GM23338 (cell line): ENCODE results near the gene TYW5. TPM values are rescaled to one million over a fixed set of nuclear protein-coding genes. Genes with fewer than 3 reads are reported as not detected.

ENCODE experiments used
- ATAC-seq: fragments of 200-7000 bp; cut with Tn5 transposase; 3 replicates; pipeline ENCODE4 v1.9.1; 2020
- DNase-seq: peaks from one replicate; pipeline ENCODE4 v3.0.0-alpha.2; 2015; ENCODE audit warnings: low spot score
- H2AFZ ChIP-seq: fragments of 200-600 bp; sonication (generic); 2 replicates; pipeline ENCODE4 v1.8.0; 2016; ENCODE audit warnings: antibody characterized with exemption, mild to moderate bottlenecking, moderate library complexity
- H3F3A ChIP-seq: fragments of 200-600 bp; sonication (generic); replicated peaks from 2 replicates; pipeline ENCODE4 v1.8.0; 2017; ENCODE audit warnings: antibody characterized with exemption, mixed run types, low read depth
- H3K27ac ChIP-seq: fragments of 200-600 bp; sonication (generic); 2 replicates; pipeline ENCODE4 v1.6.1; 2016; ENCODE audit warnings: low read depth
- H3K27me3 ChIP-seq: fragments of 200-600 bp; sonication (generic); 2 replicates; pipeline ENCODE4 v1.8.0; 2016; ENCODE audit warnings: mild to moderate bottlenecking, mixed run types, moderate library complexity; ENCODE audit not compliant: insufficient read depth
- H3K36me3 ChIP-seq: fragments of 200-600 bp; sonication (generic); 2 replicates; pipeline ENCODE4 v1.8.0; 2016; ENCODE audit warnings: mild to moderate bottlenecking; ENCODE audit not compliant: insufficient read depth
- H3K4me1 ChIP-seq: fragments of 200-600 bp; sonication (generic); 2 replicates; pipeline ENCODE4 v1.8.0; 2016; ENCODE audit warnings: mild to moderate bottlenecking, moderate library complexity; ENCODE audit not compliant: insufficient read depth
- H3K4me2 ChIP-seq: fragments of 200-600 bp; sonication (generic); 2 replicates; pipeline ENCODE4 v1.7.1; 2017; ENCODE audit warnings: mixed run types
- H3K4me3 ChIP-seq: fragments of 200-600 bp; sonication (generic); 2 replicates; pipeline ENCODE4 v1.6.1; 2016; ENCODE audit warnings: mixed run types
- H3K79me2 ChIP-seq: fragments of 200-600 bp; sonication (generic); replicated peaks from 2 replicates; pipeline ENCODE4 v1.8.0; 2017; ENCODE audit warnings: mild to moderate bottlenecking; ENCODE audit not compliant: insufficient read depth
- H3K9me2 ChIP-seq: fragments of 200-600 bp; sonication (generic); 2 replicates; pipeline ENCODE4 v1.8.0; 2017; ENCODE audit not compliant: insufficient read depth
- H4K20me1 ChIP-seq: fragments of 200-600 bp; sonication (generic); replicated peaks from 2 replicates; pipeline ENCODE4 v1.8.0; 2017; ENCODE audit warnings: mild to moderate bottlenecking; ENCODE audit not compliant: insufficient read depth
- H3K27ac Mint-ChIP-seq: 2 replicates; pipeline ENCODE4 v1.8.0; 2020; ENCODE audit warnings: inconsistent platforms, mild to moderate bottlenecking, moderate library complexity, mixed read lengths
- H3K27me3 Mint-ChIP-seq: 3 replicates; pipeline ENCODE4 v1.8.0; 2022; ENCODE audit warnings: low read depth, mild to moderate bottlenecking, moderate library complexity, mixed read lengths, inconsistent platforms; ENCODE audit not compliant: insufficient read depth, poor library complexity
- H3K36me3 Mint-ChIP-seq: 3 replicates; pipeline ENCODE4 v1.8.0; 2021; ENCODE audit warnings: low read depth, mild to moderate bottlenecking, inconsistent platforms, moderate library complexity, mixed read lengths
- H3K4me1 Mint-ChIP-seq: 3 replicates; pipeline ENCODE4 v1.8.0; 2020; ENCODE audit warnings: mild to moderate bottlenecking, inconsistent platforms, mixed read lengths
- H3K4me3 Mint-ChIP-seq: 3 replicates; pipeline ENCODE4 v1.8.0; 2021; ENCODE audit warnings: moderate library complexity, mild to moderate bottlenecking, inconsistent platforms, mixed read lengths
- H3K9me3 Mint-ChIP-seq: 3 replicates; pipeline ENCODE4 v1.8.0; 2020; ENCODE audit warnings: moderate library complexity, mild to moderate bottlenecking, inconsistent platforms, mixed read lengths
- CREB1 ChIP-seq: fragments of 250-450 bp; sonication (Bioruptor Pico); IDR thresholded peaks from 2 replicates; pipeline ENCODE4 v1.5.0; 2020; ENCODE audit warnings: low read depth, mild to moderate bottlenecking, moderate library complexity
- JUNB ChIP-seq: IDR thresholded peaks from one replicate; pipeline ENCODE4 v1.6.1; 2016; ENCODE audit warnings: antibody characterized with exemption; ENCODE audit not compliant: unreplicated experiment
- NANOG ChIP-seq: IDR thresholded peaks from 2 replicates; pipeline ENCODE4 v1.6.1; 2016; ENCODE audit warnings: antibody characterized with exemption, borderline replicate concordance
- POLR2AphosphoS5 ChIP-seq: IDR thresholded peaks from 2 replicates; pipeline ENCODE4 v1.6.1; 2016; ENCODE audit warnings: antibody characterized with exemption, low read depth
- REST ChIP-seq: IDR thresholded peaks from one replicate; pipeline ENCODE4 v1.6.1; 2018; ENCODE audit warnings: antibody characterized with exemption; ENCODE audit not compliant: unreplicated experiment
- STAT1 ChIP-seq: IDR thresholded peaks from one replicate; pipeline ENCODE4 v1.6.1; 2016; ENCODE audit warnings: antibody characterized with exemption; ENCODE audit not compliant: unreplicated experiment
- ZNF462 ChIP-seq: fragments of 250-450 bp; sonication (Bioruptor Pico); IDR thresholded peaks from 2 replicates; pipeline ENCODE4 v1.5.0; 2020; ENCODE audit warnings: mild to moderate bottlenecking, moderate library complexity
- polyA plus RNA-seq: library from polyadenylated mRNA; unstranded; fragments of >200 nt; fragmentation: Nextera tagmentation; extraction: Ambion mirVana; gene quantifications from 2 replicates; pipeline ENCODE4 v1.2.1, GENCODE V29; 2016
- total RNA-seq: library from RNA; depleted of rRNA; stranded (reverse); fragments of >200 nt; shearing (Covaris generic); gene quantifications from 2 replicates; pipeline ENCODE4 v1.2.3, GENCODE V29; 2014

Gene TYW5
- total and polyA plus RNA-seq, 2 experiments from 2014 or later = 12.4 to 19.6 TPM

- TF ChIP-seq ZNF462 (no peak), JUNB (no peak), NANOG (no peak)
These were observed 11.7 kb upstream of the TYW5 start (continued) for GRCh38 chr2:199966976-199967375.

GRCh38 chr2:199966405-199966804 is 11.1 kb upstream of the TYW5 start:
- H3K36me3 Mint-ChIP-seq = peaks cover 28% of the 10 kb centered on the region
- Histone ChIP-seq H3K79me2 (no peaks in the 10 kb centered on the region), H3K27me3 (no peaks in the 10 kb centered on the region), H3K36me3 (peaks cover 35% of the 10 kb centered on the region), H3K27ac (no peak overlapping the region), H3K4me1 (no peaks in the 10 kb centered on the region), H4K20me1 (no peaks in the 10 kb centered on the region), H3K9me2 (no peaks in the 10 kb centered on the region), H2AFZ (no peak overlapping the region), H3K4me2 (no peak overlapping the region), H3K4me3 (no peak overlapping the region), H3F3A (no peaks in the 10 kb centered on the region)
- ATAC-seq (no peak), DNase-seq (no peak)
- H3K27ac Mint-ChIP-seq = no peak overlapping the region
- H3K4me3 Mint-ChIP-seq = no peak overlapping the region
- no peaks in the 10 kb centered on the region for H3K27me3 Mint-ChIP-seq
- no peaks in the 10 kb centered on the region for H3K4me1 Mint-ChIP-seq
- no peaks in the 10 kb centered on the region for H3K9me3 Mint-ChIP-seq
- TF ChIP-seq ZNF462 (no peak), CREB1 (CRISPR knock-in tag) (no peak), POLR2AphosphoS5 (no peak), REST (no peak), STAT1 (no peak)
